Psoas muscle (tissue), 8 donors: ENCODE data around the gene ITGB3. TPM values are rescaled to one million over a fixed set of nuclear protein-coding genes. Genes with fewer than 3 reads are reported as not detected.
"Not testable (repeated sequence)": the region's sequence is repeated elsewhere in the genome, so short reads cannot be mapped to it uniquely, and the experiment has no call there.

ENCODE experiments used
- ATAC-seq, 4 donors: fragments of 200-7000 bp; cut with Tn5 transposase; one replicate each; pipeline ENCODE4 v1.9.1; 2020; ENCODE audit warnings: moderate library complexity in 3 of 4, mild to moderate bottlenecking in 2 of 4
- DNase-seq, 2 donors: peaks; one replicate each; pipeline ENCODE4 v3.0.0-alpha.2; 2020
- H3K27ac ChIP-seq: fragments of 200-600 bp; one replicate; pipeline ENCODE4 v1.8.0; 2022
- H3K27me3 ChIP-seq, 3 donors: fragments of 200-600 bp in 1 of 3; one replicate each; pipeline versions ENCODE4 v1.6.1 to v1.8.0; 2013 to 2022; ENCODE audit warnings: low read length in 2 of 3, mild to moderate bottlenecking in 2 of 3, moderate library complexity in 1 of 3; ENCODE audit not compliant: insufficient read depth in 3 of 3
- H3K36me3 ChIP-seq, 2 donors: fragments of 200-600 bp in 1 of 2; one replicate each; pipeline versions ENCODE4 v1.6.1 to v1.8.0; 2013 to 2022; ENCODE audit warnings: low read depth in 1 of 2, mild to moderate bottlenecking in 1 of 2, moderate library complexity in 1 of 2; ENCODE audit not compliant: insufficient read depth in 1 of 2
- H3K4me1 ChIP-seq: fragments of 200-600 bp; one replicate; pipeline ENCODE4 v1.8.0; 2022
- H3K4me3 ChIP-seq: fragments of 200-600 bp; one replicate; pipeline ENCODE4 v1.8.0; 2022; ENCODE audit warnings: mild to moderate bottlenecking
- H3K9me3 ChIP-seq: fragments of 200-600 bp; one replicate; pipeline ENCODE4 v1.8.0; 2022
- CTCF ChIP-seq: fragments of 200-600 bp; IDR thresholded peaks from one replicate; pipeline ENCODE4 v1.8.0; 2022; ENCODE audit warnings: antibody characterized with exemption
- WGBS, 3 donors: extraction: QIAGEN DNeasy Blood & Tissue Kit; methylation state at CpG; one replicate each; pipeline versions ENCODE4 v1.1.6 to v1.1.7; 2013; 5-methylcytosine and 5-hydroxymethylcytosine counted together
- intact Hi-C, 2 donors: fragments of 100-400 bp; cut with DNase I; formaldehyde crosslinking; loops; one replicate each; pipeline versions ENCODE4 v1.11.0 to v1.14.2; 2022
- polyA plus RNA-seq, 3 donors: library from polyadenylated mRNA; stranded (reverse); fragments of 200-250 nt; gene quantifications; one replicate each; pipeline ENCODE4 v1.2.3, GENCODE V29; 2013
- total RNA-seq, 4 donors: library from RNA; stranded (reverse); fragmentation: NEBNext Ultra II Directional in 2 of 4; extraction: Animal tissue kit (Norgen Biotek cat#: 25700) in 2 of 4; gene quantifications; one replicate each; pipeline versions ENCODE4 v1.2.1 to v1.2.4, GENCODE V29; 2021 to 2023
- donor health status: healthy with polysubstance abuse.
- donor health status: DM: no; HTN: no; CAD: no; lungs with moderate emphysema.
- donor health status: Bipolar disorder and iron deficiency.
- donor health status: healthy.
- donor health status: DM: yes; HTN: yes; CAD: no.
- donor health status: DM: no; HTN: no; CAD: no.
- donor health status: DM: no; HTN: no; CAD: no.
- donor health status: DM: yes; HTN: yes; CAD: no.

Gene ITGB3
- total and polyA plus RNA-seq, 7 donors: 0.32 to 5.4 (median 1.5) TPM

- DNase-seq (no peak), ATAC-seq (no peak)
- intact Hi-C loops: loop anchor here in 1 of 2 donors (10.0 kb wide), 1 partner anchor 393 kb away; no protein-coding TSS in a partner anchor
- Histone ChIP-seq H3K4me1 (peaks cover 6% of the 10 kb centered on the region), H3K36me3 (no peaks in the 10 kb centered on the region), H3K9me3 (no peaks in the 10 kb centered on the region), H3K4me3 (no peak overlapping the region), H3K27ac (no peak overlapping the region), H3K27me3 (no peaks in the 10 kb centered on the region)
- 93 to 99% (median 93%) methylated on average over 4 of the region's 4 CpGs for WGBS, 3 donors
- no peak for TF ChIP-seq CTCF
Observed at GRCh38 chr17:47222047-47222446, 31.6 kb upstream of the ITGB3 start.

- no peaks in the 10 kb centered on the region for H3K9me3 ChIP-seq
- peaks cover 6% of the 10 kb centered on the region for H3K4me1 ChIP-seq
- ATAC-seq: peak in 1 of 4 donors; percentile 51
- no peaks in the 10 kb centered on the region for H3K36me3 ChIP-seq
- TF ChIP-seq CTCF: no peak
- H3K27me3 ChIP-seq: no peaks in the 10 kb centered on the region
- intact Hi-C loops: loop anchor here in 1 of 2 donors (10.0 kb wide), 1 partner anchor 392 kb away; no protein-coding TSS in a partner anchor
- H3K27ac ChIP-seq: no peak overlapping the region
- no peak overlapping the region for H3K4me3 ChIP-seq
- no peak for DNase-seq
- 78 to 82% (median 79%) methylated on average over 3 of the region's 3 CpGs for WGBS, 3 donors
Observed at GRCh38 chr17:47223007-47223406, 30.6 kb upstream of the ITGB3 start.

- intact Hi-C loops: loop anchor here in 1 of 2 donors (10.0 kb wide), 1 partner anchor 391 kb away; no protein-coding TSS in a partner anchor
- DNase-seq (no peak), ATAC-seq (no peak)
- no peaks in the 10 kb centered on the region for H3K36me3 ChIP-seq
- TF ChIP-seq CTCF: no peak
- H3K27me3 ChIP-seq: no peaks in the 10 kb centered on the region
- no peak overlapping the region for H3K4me3 ChIP-seq
- 96 to 97% (median 97%) methylated on average over 5 of the region's 5 CpGs for WGBS, 3 donors
- H3K9me3 ChIP-seq: no peaks in the 10 kb centered on the region
- peaks cover 6% of the 10 kb centered on the region for H3K4me1 ChIP-seq
- H3K27ac ChIP-seq: peak overlapping the region; percentile 79
Observed at GRCh38 chr17:47223460-47223859, 30.2 kb upstream of the ITGB3 start.

GRCh38 chr17:47224077-47224476 lies 29.6 kb upstream of the ITGB3 start:
- 95 to 98% (median 97%) methylated on average over 2 of the region's 2 CpGs for WGBS, 3 donors
- not testable (repeated sequence) for H3K9me3 ChIP-seq, H3K4me3 ChIP-seq, H3K27me3 ChIP-seq, DNase-seq, ATAC-seq, H3K36me3 ChIP-seq, H3K4me1 ChIP-seq
- peak overlapping the region; percentile 79 for H3K27ac ChIP-seq
- intact Hi-C loops: loop anchor here in 1 of 2 donors (10.0 kb wide), 1 partner anchor 391 kb away; no protein-coding TSS in a partner anchor

- DNase-seq (no peak), ATAC-seq (no peak)
- Histone ChIP-seq H3K27me3 (no peaks in the 10 kb centered on the region), H3K4me1 (peaks cover 6% of the 10 kb centered on the region), H3K9me3 (no peaks in the 10 kb centered on the region), H3K36me3 (no peaks in the 10 kb centered on the region), H3K27ac (peak overlapping the region; percentile 79), H3K4me3 (no peak overlapping the region)
- TF ChIP-seq CTCF: no peak
- intact Hi-C loops: loop anchor here in 1 of 2 donors (10.0 kb wide), 1 partner anchor 390 kb away; no protein-coding TSS in a partner anchor
- whole genome bisulfite sequencing, 3 donors: 15 to 35% (median 29%) methylated on average over 1 of the region's 1 CpG
Observed at GRCh38 chr17:47224966-47225365, 28.7 kb upstream of the ITGB3 start.
